ENCODE data around the gene CTTNBP2.

DNA sequence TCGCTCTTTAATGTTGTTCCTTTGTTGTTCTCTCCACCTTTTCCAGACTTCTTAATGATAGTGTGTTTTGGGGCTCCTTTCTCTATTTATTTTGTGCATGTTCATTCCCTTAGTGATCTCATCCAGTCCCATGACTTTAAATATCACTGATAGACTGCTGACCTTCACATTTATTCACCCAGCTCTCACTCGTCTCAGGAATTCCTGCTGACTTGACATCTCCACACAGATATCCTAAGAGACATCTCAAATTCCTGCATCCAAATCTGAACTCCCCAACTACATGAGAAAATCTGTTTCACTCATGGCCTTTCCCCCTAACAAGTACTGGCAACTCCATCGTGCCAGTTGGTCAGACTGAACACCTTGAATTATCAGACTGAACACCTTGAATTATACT, 111.2 kb downstream of the CTTNBP2 start:
- TF ChIP-seq JUNB (IDR thresholded peaks at IDR 0.05) (no peak), NFIC (IDR thresholded peaks at IDR 0.05; ENCODE audit: low read depth, low read length) (no peak), GATAD2B (conservative IDR thresholded peaks at IDR 0.05; ENCODE audit: low read depth) (no peak), SUPT20H (IDR thresholded peaks at IDR 0.05; ENCODE audit: borderline replicate concordance, control insufficient read depth, low read depth, low read length) (no peak)
- TF ChIP-seq, protein P1, sequence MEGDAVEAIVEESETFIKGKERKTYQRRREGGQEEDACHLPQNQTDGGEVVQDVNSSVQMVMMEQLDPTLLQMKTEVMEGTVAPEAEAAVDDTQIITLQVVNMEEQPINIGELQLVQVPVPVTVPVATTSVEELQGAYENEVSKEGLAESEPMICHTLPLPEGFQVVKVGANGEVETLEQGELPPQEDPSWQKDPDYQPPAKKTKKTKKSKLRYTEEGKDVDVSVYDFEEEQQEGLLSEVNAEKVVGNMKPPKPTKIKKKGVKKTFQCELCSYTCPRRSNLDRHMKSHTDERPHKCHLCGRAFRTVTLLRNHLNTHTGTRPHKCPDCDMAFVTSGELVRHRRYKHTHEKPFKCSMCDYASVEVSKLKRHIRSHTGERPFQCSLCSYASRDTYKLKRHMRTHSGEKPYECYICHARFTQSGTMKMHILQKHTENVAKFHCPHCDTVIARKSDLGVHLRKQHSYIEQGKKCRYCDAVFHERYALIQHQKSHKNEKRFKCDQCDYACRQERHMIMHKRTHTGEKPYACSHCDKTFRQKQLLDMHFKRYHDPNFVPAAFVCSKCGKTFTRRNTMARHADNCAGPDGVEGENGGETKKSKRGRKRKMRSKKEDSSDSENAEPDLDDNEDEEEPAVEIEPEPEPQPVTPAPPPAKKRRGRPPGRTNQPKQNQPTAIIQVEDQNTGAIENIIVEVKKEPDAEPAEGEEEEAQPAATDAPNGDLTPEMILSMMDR (IDR thresholded peaks at IDR 0.05 in 2 of 3, conservative IDR thresholded peaks at IDR 0.05 in 1 of 3; ENCODE audit: control insufficient read depth in 2 of 3, extremely low read depth in 1 of 3, insufficient read depth in 1 of 3, low read depth in 3 of 3, low read length in 3 of 3) = no peak
